K562 (cell line): Measurements from ENCODE around the gene OPHN1. TPM values are rescaled to one million over a fixed set of nuclear protein-coding genes. Genes with fewer than 3 reads are reported as not detected.

Experiments used
- ELF1 ChIP-seq: fragments of 200-800 bp; sonication (Bioruptor generic); IDR thresholded peaks from 2 replicates; pipeline ENCODE4 v1.6.1; 2016; ENCODE audit warnings: missing genetic modification characterization, missing compliant biosample characterization
- ETV1 ChIP-seq: fragments of 450-650 bp; conservative IDR thresholded peaks from 2 replicates; pipeline ENCODE4 v1.6.1; 2016; ENCODE audit warnings: missing genetic modification characterization, control low read depth, low read depth, missing compliant biosample characterization
- MEIS2 ChIP-seq: fragments of 450-650 bp; IDR thresholded peaks from 2 replicates; pipeline ENCODE4 v1.6.1; 2014; ENCODE audit warnings: mild to moderate bottlenecking; ENCODE audit not compliant: partially characterized antibody
- RB1 ChIP-seq: fragments of 450-650 bp; IDR thresholded peaks from 2 replicates; pipeline ENCODE4 v1.6.1; 2017; ENCODE audit warnings: low read depth, mild to moderate bottlenecking
- ZNF707 ChIP-seq: fragments of 250-450 bp; sonication (Bioruptor Pico); conservative IDR thresholded peaks from 2 replicates; pipeline ENCODE4 v1.8.0; 2022; ENCODE audit warnings: inconsistent platforms, mild to moderate bottlenecking, moderate library complexity
- polyA plus RNA-seq, 8 experiments: library from polyadenylated mRNA; depleted of rRNA in 4 of 8; stranded (reverse) in 5 of 8; unstranded in 3 of 8; fragments of >200 nt; fragmentation: Nextera tagmentation in 2 of 8; fragmentation: Illumina TruSeq in 1 of 8; extraction: Ambion mirVana in 2 of 8; extraction: Trizol in 1 of 8; gene quantifications; 2 replicates each; pipeline versions ENCODE4 v1.2.1 to v1.2.3, GENCODE V29; 2011 to 2014; ENCODE audit warnings: inconsistent platforms in 1 of 8, missing spikeins in 1 of 8
- total RNA-seq, 7 experiments: library from RNA; depleted of rRNA in 6 of 7; stranded (reverse); fragments of >200 nt in 6 of 7; fragmentation: Illumina TruSeq in 2 of 7; extraction: Trizol in 2 of 7; gene quantifications; 2 replicates each; pipeline versions ENCODE4 v1.2.1 to v1.2.3, GENCODE V29; 2011 to 2021; ENCODE audit warnings: low replicate concordance in 1 of 7
- TF ChIP-seq, protein P1 (sequence below): fragments of 450-650 bp; IDR thresholded peaks from 2 replicates; pipeline ENCODE4 v1.6.1; 2017; ENCODE audit warnings: antibody characterized with exemption, mild to moderate bottlenecking
- TF ChIP-seq, protein P2 (sequence below): fragments of 450-650 bp; IDR thresholded peaks from 2 replicates; pipeline ENCODE4 v1.6.1; 2016; ENCODE audit warnings: mild to moderate bottlenecking, moderate library complexity
- TF ChIP-seq, protein P3 (sequence below), 2 experiments: fragments of 450-650 bp in 1 of 2; IDR thresholded peaks; 2 replicates each; pipeline ENCODE4 v1.6.1; 2011 to 2017; ENCODE audit warnings: low read depth in 2 of 2, antibody characterized with exemption in 1 of 2, borderline replicate concordance in 1 of 2, low read length in 1 of 2, mild to moderate bottlenecking in 1 of 2, mixed read lengths in 1 of 2; ENCODE audit not compliant: control insufficient read depth in 1 of 2

OPHN1 gene
- total and polyA plus RNA-seq, 9 of the 15 experiments (the other 6 are each of a cell fraction or from before 2014, with no cell fraction given), result 0.28 to 1.8 (median 1.0) TPM

DNA sequence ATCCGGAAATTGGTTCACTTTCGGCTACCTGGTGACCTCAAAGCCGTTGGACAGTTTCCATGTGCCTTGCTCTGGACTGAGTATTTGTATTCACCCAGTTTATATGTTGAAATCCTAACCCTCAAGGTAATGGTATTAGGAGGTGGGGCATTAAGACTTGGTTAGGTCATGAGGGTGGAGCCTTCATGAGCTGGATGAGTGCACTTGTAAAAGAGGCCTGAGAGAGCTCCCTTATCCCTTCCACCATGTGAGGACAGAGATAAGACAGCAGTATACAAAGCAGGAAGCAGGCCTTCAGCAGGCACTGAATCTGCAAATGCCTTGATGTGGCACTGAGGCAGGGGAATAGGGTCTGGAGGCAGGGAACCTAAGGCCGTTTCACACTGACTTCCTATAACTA is 5.3 kb upstream of the OPHN1 start (continued):
- TF ChIP-seq, protein P1, sequence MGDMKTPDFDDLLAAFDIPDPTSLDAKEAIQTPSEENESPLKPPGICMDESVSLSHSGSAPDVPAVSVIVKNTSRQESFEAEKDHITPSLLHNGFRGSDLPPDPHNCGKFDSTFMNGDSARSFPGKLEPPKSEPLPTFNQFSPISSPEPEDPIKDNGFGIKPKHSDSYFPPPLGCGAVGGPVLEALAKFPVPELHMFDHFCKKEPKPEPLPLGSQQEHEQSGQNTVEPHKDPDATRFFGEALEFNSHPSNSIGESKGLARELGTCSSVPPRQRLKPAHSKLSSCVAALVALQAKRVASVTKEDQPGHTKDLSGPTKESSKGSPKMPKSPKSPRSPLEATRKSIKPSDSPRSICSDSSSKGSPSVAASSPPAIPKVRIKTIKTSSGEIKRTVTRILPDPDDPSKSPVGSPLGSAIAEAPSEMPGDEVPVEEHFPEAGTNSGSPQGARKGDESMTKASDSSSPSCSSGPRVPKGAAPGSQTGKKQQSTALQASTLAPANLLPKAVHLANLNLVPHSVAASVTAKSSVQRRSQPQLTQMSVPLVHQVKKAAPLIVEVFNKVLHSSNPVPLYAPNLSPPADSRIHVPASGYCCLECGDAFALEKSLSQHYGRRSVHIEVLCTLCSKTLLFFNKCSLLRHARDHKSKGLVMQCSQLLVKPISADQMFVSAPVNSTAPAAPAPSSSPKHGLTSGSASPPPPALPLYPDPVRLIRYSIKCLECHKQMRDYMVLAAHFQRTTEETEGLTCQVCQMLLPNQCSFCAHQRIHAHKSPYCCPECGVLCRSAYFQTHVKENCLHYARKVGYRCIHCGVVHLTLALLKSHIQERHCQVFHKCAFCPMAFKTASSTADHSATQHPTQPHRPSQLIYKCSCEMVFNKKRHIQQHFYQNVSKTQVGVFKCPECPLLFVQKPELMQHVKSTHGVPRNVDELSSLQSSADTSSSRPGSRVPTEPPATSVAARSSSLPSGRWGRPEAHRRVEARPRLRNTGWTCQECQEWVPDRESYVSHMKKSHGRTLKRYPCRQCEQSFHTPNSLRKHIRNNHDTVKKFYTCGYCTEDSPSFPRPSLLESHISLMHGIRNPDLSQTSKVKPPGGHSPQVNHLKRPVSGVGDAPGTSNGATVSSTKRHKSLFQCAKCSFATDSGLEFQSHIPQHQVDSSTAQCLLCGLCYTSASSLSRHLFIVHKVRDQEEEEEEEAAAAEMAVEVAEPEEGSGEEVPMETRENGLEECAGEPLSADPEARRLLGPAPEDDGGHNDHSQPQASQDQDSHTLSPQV, result peak; percentile 51
- TF ChIP-seq RB1 (no peak), ELF1 (tag) (peak; percentile 63; the same call in 1 of the 2 replicates), ZNF707 (CRISPR knock-in tag) (no peak), MEIS2 (peak; percentile 4), ETV1 (tag) (peak; percentile 57)
- TF ChIP-seq, protein P2, sequence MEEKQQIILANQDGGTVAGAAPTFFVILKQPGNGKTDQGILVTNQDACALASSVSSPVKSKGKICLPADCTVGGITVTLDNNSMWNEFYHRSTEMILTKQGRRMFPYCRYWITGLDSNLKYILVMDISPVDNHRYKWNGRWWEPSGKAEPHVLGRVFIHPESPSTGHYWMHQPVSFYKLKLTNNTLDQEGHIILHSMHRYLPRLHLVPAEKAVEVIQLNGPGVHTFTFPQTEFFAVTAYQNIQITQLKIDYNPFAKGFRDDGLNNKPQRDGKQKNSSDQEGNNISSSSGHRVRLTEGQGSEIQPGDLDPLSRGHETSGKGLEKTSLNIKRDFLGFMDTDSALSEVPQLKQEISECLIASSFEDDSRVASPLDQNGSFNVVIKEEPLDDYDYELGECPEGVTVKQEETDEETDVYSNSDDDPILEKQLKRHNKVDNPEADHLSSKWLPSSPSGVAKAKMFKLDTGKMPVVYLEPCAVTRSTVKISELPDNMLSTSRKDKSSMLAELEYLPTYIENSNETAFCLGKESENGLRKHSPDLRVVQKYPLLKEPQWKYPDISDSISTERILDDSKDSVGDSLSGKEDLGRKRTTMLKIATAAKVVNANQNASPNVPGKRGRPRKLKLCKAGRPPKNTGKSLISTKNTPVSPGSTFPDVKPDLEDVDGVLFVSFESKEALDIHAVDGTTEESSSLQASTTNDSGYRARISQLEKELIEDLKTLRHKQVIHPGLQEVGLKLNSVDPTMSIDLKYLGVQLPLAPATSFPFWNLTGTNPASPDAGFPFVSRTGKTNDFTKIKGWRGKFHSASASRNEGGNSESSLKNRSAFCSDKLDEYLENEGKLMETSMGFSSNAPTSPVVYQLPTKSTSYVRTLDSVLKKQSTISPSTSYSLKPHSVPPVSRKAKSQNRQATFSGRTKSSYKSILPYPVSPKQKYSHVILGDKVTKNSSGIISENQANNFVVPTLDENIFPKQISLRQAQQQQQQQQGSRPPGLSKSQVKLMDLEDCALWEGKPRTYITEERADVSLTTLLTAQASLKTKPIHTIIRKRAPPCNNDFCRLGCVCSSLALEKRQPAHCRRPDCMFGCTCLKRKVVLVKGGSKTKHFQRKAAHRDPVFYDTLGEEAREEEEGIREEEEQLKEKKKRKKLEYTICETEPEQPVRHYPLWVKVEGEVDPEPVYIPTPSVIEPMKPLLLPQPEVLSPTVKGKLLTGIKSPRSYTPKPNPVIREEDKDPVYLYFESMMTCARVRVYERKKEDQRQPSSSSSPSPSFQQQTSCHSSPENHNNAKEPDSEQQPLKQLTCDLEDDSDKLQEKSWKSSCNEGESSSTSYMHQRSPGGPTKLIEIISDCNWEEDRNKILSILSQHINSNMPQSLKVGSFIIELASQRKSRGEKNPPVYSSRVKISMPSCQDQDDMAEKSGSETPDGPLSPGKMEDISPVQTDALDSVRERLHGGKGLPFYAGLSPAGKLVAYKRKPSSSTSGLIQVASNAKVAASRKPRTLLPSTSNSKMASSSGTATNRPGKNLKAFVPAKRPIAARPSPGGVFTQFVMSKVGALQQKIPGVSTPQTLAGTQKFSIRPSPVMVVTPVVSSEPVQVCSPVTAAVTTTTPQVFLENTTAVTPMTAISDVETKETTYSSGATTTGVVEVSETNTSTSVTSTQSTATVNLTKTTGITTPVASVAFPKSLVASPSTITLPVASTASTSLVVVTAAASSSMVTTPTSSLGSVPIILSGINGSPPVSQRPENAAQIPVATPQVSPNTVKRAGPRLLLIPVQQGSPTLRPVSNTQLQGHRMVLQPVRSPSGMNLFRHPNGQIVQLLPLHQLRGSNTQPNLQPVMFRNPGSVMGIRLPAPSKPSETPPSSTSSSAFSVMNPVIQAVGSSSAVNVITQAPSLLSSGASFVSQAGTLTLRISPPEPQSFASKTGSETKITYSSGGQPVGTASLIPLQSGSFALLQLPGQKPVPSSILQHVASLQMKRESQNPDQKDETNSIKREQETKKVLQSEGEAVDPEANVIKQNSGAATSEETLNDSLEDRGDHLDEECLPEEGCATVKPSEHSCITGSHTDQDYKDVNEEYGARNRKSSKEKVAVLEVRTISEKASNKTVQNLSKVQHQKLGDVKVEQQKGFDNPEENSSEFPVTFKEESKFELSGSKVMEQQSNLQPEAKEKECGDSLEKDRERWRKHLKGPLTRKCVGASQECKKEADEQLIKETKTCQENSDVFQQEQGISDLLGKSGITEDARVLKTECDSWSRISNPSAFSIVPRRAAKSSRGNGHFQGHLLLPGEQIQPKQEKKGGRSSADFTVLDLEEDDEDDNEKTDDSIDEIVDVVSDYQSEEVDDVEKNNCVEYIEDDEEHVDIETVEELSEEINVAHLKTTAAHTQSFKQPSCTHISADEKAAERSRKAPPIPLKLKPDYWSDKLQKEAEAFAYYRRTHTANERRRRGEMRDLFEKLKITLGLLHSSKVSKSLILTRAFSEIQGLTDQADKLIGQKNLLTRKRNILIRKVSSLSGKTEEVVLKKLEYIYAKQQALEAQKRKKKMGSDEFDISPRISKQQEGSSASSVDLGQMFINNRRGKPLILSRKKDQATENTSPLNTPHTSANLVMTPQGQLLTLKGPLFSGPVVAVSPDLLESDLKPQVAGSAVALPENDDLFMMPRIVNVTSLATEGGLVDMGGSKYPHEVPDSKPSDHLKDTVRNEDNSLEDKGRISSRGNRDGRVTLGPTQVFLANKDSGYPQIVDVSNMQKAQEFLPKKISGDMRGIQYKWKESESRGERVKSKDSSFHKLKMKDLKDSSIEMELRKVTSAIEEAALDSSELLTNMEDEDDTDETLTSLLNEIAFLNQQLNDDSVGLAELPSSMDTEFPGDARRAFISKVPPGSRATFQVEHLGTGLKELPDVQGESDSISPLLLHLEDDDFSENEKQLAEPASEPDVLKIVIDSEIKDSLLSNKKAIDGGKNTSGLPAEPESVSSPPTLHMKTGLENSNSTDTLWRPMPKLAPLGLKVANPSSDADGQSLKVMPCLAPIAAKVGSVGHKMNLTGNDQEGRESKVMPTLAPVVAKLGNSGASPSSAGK, result 0 out of 2 replicates have a peak, but pooled peaks have one; percentile 44
- TF ChIP-seq, protein P3, sequence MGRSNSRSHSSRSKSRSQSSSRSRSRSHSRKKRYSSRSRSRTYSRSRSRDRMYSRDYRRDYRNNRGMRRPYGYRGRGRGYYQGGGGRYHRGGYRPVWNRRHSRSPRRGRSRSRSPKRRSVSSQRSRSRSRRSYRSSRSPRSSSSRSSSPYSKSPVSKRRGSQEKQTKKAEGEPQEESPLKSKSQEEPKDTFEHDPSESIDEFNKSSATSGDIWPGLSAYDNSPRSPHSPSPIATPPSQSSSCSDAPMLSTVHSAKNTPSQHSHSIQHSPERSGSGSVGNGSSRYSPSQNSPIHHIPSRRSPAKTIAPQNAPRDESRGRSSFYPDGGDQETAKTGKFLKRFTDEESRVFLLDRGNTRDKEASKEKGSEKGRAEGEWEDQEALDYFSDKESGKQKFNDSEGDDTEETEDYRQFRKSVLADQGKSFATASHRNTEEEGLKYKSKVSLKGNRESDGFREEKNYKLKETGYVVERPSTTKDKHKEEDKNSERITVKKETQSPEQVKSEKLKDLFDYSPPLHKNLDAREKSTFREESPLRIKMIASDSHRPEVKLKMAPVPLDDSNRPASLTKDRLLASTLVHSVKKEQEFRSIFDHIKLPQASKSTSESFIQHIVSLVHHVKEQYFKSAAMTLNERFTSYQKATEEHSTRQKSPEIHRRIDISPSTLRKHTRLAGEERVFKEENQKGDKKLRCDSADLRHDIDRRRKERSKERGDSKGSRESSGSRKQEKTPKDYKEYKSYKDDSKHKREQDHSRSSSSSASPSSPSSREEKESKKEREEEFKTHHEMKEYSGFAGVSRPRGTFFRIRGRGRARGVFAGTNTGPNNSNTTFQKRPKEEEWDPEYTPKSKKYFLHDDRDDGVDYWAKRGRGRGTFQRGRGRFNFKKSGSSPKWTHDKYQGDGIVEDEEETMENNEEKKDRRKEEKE (IDR thresholded peaks at IDR 0.05; ENCODE audit: borderline replicate concordance in 1 of 2, control insufficient read depth in 1 of 2, low read depth in 2 of 2, low read length in 1 of 2), result no peak
